HepG2 (cell line): ENCODE results near the gene HSPA13.
A peak's percentile ranks its signal among the peaks of the same experiment; 100 is the strongest.

Experiments
- BRCA1 ChIP-seq: sonication (generic); formaldehyde crosslinking; IDR thresholded peaks from 2 replicates; pipeline ENCODE4 v1.4.0; 2020; ENCODE audit warnings: missing genetic modification reagents
- PHF8 ChIP-seq: sonication (generic); formaldehyde crosslinking; IDR thresholded peaks from 2 replicates; pipeline ENCODE4 v1.5.0; 2020; ENCODE audit warnings: missing genetic modification reagents
- POLR2AphosphoS5 ChIP-seq: IDR thresholded peaks from 2 replicates; pipeline ENCODE4 v1.6.1; 2012; ENCODE audit warnings: low read depth, low read length
- ZBTB38 ChIP-seq: sonication (generic); formaldehyde crosslinking; IDR thresholded peaks from 2 replicates; pipeline ENCODE4 v1.5.1; 2020; ENCODE audit warnings: mild to moderate bottlenecking, missing genetic modification reagents
- ZBTB7A ChIP-seq: sonication (generic); formaldehyde crosslinking; IDR thresholded peaks from 2 replicates; pipeline ENCODE4 v1.8.0; 2022; ENCODE audit warnings: mild to moderate bottlenecking, missing genetic modification reagents
- ZC3H4 ChIP-seq: sonication (generic); formaldehyde crosslinking; IDR thresholded peaks from 2 replicates; pipeline ENCODE4 v1.4.0; 2020; ENCODE audit warnings: missing genetic modification reagents, borderline replicate concordance
- ZKSCAN8 ChIP-seq: IDR thresholded peaks from 2 replicates; pipeline ENCODE4 v1.6.1; 2016; ENCODE audit warnings: borderline replicate concordance, missing genetic modification reagents, missing compliant biosample characterization
- ZNF558 ChIP-seq: sonication (generic); formaldehyde crosslinking; IDR thresholded peaks from 2 replicates; pipeline ENCODE4 v1.9.0; 2022; ENCODE audit warnings: mild to moderate bottlenecking, missing genetic modification reagents, borderline replicate concordance
- TF ChIP-seq, protein P1 (sequence below): sonication (generic); formaldehyde crosslinking; IDR thresholded peaks from 2 replicates; pipeline ENCODE4 v1.5.0; 2020; ENCODE audit warnings: mild to moderate bottlenecking, missing genetic modification reagents, moderate library complexity
- TF ChIP-seq, protein P2 (sequence below), 2 experiments: sonication (generic) in 1 of 2; formaldehyde crosslinking in 1 of 2; IDR thresholded peaks; 2 replicates each; pipeline versions ENCODE4 v1.4.0 to v1.6.1; 2018 to 2020; ENCODE audit warnings: missing genetic modification reagents in 2 of 2, borderline replicate concordance in 1 of 2, low read depth in 1 of 2, mild to moderate bottlenecking in 1 of 2, missing biosample characterization in 1 of 2

DNA sequence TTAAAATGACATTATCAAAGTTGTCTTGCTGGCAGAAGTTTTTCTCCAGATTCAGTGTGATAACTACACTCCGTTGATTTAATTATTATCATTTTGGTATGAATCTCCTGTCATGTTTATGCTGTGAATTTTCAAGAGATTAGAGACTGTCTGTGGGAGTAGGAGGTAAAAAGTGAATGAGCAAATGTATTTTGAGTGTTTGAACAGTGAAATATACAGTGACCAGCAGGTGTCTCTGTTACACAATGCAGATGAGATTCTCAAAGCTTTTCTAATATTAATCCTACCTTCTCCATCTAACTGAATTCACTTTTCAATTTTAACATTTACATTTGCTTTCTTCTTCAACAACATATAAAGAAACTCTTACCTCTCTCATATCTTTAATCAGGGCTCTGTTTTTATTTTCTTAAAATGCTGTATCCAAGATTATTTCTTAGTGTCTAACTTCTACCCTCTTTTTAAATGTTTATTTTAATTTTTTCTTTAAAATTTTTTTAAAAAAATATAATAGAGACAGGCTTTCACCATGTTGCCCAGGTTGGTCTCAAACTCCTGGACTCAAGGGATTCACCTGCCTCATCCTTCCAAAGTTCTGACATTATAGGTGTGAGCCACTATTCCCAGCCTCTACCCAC, 20.9 kb upstream of the HSPA13 start:
- no peak for TF ChIP-seq ZC3H4 (CRISPR knock-in tag)
- TF ChIP-seq ZBTB7A = no peak
- TF ChIP-seq ZNF558 (CRISPR knock-in tag) = no peak
- no peak for TF ChIP-seq ZBTB38
- TF ChIP-seq ZKSCAN8 (CRISPR knock-in tag) = no peak
- TF ChIP-seq, protein P1, sequence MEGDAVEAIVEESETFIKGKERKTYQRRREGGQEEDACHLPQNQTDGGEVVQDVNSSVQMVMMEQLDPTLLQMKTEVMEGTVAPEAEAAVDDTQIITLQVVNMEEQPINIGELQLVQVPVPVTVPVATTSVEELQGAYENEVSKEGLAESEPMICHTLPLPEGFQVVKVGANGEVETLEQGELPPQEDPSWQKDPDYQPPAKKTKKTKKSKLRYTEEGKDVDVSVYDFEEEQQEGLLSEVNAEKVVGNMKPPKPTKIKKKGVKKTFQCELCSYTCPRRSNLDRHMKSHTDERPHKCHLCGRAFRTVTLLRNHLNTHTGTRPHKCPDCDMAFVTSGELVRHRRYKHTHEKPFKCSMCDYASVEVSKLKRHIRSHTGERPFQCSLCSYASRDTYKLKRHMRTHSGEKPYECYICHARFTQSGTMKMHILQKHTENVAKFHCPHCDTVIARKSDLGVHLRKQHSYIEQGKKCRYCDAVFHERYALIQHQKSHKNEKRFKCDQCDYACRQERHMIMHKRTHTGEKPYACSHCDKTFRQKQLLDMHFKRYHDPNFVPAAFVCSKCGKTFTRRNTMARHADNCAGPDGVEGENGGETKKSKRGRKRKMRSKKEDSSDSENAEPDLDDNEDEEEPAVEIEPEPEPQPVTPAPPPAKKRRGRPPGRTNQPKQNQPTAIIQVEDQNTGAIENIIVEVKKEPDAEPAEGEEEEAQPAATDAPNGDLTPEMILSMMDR (CRISPR knock-in tag) = peak; percentile 59
- no peak for TF ChIP-seq POLR2AphosphoS5
- no peak for TF ChIP-seq PHF8
- TF ChIP-seq, protein P2, sequence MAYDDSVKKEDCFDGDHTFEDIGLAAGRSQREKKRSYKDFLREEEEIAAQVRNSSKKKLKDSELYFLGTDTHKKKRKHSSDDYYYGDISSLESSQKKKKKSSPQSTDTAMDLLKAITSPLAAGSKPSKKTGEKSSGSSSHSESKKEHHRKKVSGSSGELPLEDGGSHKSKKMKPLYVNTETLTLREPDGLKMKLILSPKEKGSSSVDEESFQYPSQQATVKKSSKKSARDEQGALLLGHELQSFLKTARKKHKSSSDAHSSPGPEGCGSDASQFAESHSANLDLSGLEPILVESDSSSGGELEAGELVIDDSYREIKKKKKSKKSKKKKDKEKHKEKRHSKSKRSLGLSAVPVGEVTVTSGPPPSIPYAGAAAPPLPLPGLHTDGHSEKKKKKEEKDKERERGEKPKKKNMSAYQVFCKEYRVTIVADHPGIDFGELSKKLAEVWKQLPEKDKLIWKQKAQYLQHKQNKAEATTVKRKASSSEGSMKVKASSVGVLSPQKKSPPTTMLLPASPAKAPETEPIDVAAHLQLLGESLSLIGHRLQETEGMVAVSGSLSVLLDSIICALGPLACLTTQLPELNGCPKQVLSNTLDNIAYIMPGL (CRISPR knock-in tag; IDR thresholded peaks at IDR 0.05; ENCODE audit: borderline replicate concordance in 1 of 2, low read depth in 1 of 2) = no peak
- no peak for TF ChIP-seq BRCA1
